ENCODE data around the gene F12. TPM values are rescaled to one million over a fixed set of nuclear protein-coding genes. Genes with fewer than 3 reads are reported as not detected.

The F12 gene
- polyA plus RNA-seq, 1 of the 3 experiments (the other 2 are of a cell fraction), result 4.3 TPM

DNA sequence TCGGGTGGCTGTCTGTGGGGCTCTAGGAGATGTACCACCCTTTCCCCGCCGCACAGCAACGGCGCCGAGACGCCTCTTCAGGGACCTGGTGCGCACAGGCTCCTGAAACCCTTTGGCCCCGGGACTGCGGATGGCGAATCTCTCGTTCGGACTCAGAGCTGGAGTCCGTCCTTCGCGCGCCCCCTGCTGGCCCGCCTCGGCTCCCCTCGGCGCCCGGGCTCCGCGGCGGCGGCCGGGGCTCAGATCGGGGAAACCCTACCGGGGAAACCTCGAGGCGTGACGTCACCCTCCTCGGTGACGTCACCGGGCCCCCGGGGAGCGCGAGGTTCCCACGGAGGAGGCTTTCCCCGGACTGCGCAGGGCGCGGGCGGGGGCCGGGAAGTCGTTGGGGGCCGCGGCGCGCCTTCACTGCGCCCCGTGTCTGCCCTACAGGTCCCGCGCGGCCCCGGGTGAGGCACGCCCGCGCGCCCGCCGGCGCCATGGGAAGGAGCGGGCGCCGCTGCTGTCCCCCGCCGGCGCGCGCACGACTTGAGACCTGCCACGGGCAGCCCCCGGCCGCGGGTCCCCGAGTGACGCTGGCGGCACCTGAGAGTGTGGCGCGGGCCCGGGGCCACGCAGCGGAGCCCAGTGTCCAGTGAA, 45.2 kb upstream of the F12 start:
- Histone ChIP-seq H3K27ac (ENCODE audit: low read depth in 2 of 2, low read length in 1 of 2) (peak overlapping the region; percentile 61 to 91), H3K9ac (peak overlapping the region; percentile 50; the same call in 1 of the 2 replicates), H3K4me3 (ENCODE audit: low read depth in 2 of 2, low read length in 1 of 2) (peak overlapping the region; percentile 47 to 48), H3K36me3 (replicated peaks in 1 of 2; ENCODE audit: control insufficient read depth in 1 of 2, insufficient read depth in 2 of 2, low read length in 1 of 2) (peaks cover 13 to 27% of the 10 kb centered on the region in 2 experiments), H3K4me1 (ENCODE audit: control insufficient read depth in 1 of 2, insufficient read depth in 2 of 2, low read depth in 1 of 2, low read length in 1 of 2) (peaks cover 13 to 85% of the 10 kb centered on the region in 2 experiments), H4K20me1 (ENCODE audit: insufficient read depth) (peaks cover 55% of the 10 kb centered on the region), H3K9me3 (no peaks in the 10 kb centered on the region), H3K27me3 (ENCODE audit: insufficient read depth) (no peaks in the 10 kb centered on the region), H3F3A (replicated peaks; ENCODE audit: insufficient read depth) (peaks cover 35% of the 10 kb centered on the region), H3K79me2 (ENCODE audit: insufficient read depth) (0 out of 2 replicates have a peak, but pooled peaks cover 3% of the 10 kb centered on the region), H3K9me2 (no peaks in the 10 kb centered on the region), H3K4me2 (peak overlapping the region; percentile 74; the same call in 1 of the 2 replicates), H2AFZ (ENCODE audit: low read depth) (no peak overlapping the region)
- TF ChIP-seq SIN3A (IDR thresholded peaks at IDR 0.05; ENCODE audit: borderline replicate concordance, low read depth, low read length) (peak; percentile 83; the same call in 1 of the 2 replicates), RXRA (IDR thresholded peaks at IDR 0.05; ENCODE audit: borderline replicate concordance, low read depth) (peak; percentile 41; the same call in 1 of the 2 replicates), FOSL2 (IDR thresholded peaks at IDR 0.05; ENCODE audit: borderline replicate concordance, low read depth) (peak; percentile 37; the same call in 1 of the 2 replicates), RFX5 (IDR thresholded peaks at IDR 0.05; ENCODE audit: low read length) (no peak), RAD21 (IDR thresholded peaks at IDR 0.05; ENCODE audit: low read length) (peak; percentile 86), GATA2 (CRISPR knock-in tag; IDR thresholded peaks at IDR 0.05) (no peak), GABPA (IDR thresholded peaks at IDR 0.05; ENCODE audit: low read depth) (0 out of 2 replicates have a peak, but pooled peaks have one; percentile 23), SMC3 (IDR thresholded peaks at IDR 0.05; ENCODE audit: low read depth, low read length) (peak; percentile 93), RCOR1 (IDR thresholded peaks at IDR 0.05; ENCODE audit: low read length) (peak; percentile 51; the same call in 1 of the 2 replicates), REST (IDR thresholded peaks at IDR 0.05; ENCODE audit: low read depth, low read length) (peak; percentile 53; the same call in 1 of the 2 replicates), YY1 (IDR thresholded peaks at IDR 0.05; ENCODE audit: low read depth) (no peak), ELF1 (IDR thresholded peaks at IDR 0.05) (peak; percentile 6; the same call in 1 of the 2 replicates), CHD2 (IDR thresholded peaks at IDR 0.05; ENCODE audit: low read length, partially characterized antibody) (peak; percentile 49), TCF12 (IDR thresholded peaks at IDR 0.05) (peak; percentile 11; the same call in 1 of the 2 replicates), PBX3 (IDR thresholded peaks at IDR 0.05) (peak; percentile 37), POLR2AphosphoS5 (IDR thresholded peaks at IDR 0.05; ENCODE audit: low read depth, low read length) (no peak), NRF1 (IDR thresholded peaks at IDR 0.05; ENCODE audit: low read depth, low read length) (peak; percentile 36; the same call in 1 of the 2 replicates), USF2 (IDR thresholded peaks at IDR 0.05; ENCODE audit: borderline replicate concordance, low read depth, low read length) (no peak), EP300 (IDR thresholded peaks at IDR 0.05; ENCODE audit: borderline replicate concordance in 1 of 2, low read depth in 1 of 2, low read length in 1 of 2) (no peak), TAF1 (IDR thresholded peaks at IDR 0.05; ENCODE audit: borderline replicate concordance, low read depth, low read length) (peak; percentile 35; the same call in 1 of the 2 replicates)
- TF ChIP-seq, protein P1, sequence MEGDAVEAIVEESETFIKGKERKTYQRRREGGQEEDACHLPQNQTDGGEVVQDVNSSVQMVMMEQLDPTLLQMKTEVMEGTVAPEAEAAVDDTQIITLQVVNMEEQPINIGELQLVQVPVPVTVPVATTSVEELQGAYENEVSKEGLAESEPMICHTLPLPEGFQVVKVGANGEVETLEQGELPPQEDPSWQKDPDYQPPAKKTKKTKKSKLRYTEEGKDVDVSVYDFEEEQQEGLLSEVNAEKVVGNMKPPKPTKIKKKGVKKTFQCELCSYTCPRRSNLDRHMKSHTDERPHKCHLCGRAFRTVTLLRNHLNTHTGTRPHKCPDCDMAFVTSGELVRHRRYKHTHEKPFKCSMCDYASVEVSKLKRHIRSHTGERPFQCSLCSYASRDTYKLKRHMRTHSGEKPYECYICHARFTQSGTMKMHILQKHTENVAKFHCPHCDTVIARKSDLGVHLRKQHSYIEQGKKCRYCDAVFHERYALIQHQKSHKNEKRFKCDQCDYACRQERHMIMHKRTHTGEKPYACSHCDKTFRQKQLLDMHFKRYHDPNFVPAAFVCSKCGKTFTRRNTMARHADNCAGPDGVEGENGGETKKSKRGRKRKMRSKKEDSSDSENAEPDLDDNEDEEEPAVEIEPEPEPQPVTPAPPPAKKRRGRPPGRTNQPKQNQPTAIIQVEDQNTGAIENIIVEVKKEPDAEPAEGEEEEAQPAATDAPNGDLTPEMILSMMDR (IDR thresholded peaks at IDR 0.05), result peak; percentile 77
- 0% methylated on average over 11 of the region's 84 CpGs for WGBS (ENCODE audit: low lambda C conversion rate)
- peak; percentile 95 for DNase-seq
- ChIA-PET POLR2A (interaction anchor here (1.0 to 4.9 kb wide), 11 partner anchors 8 to 141 kb away, joined by 3 to 72 read pairs (median 5); partner anchors contain the start of genes DBN1, PDLIM7 and PRR7), CTCF (interaction anchor here (0.7 to 15.5 kb wide), 36 partner anchors 9 to 145 kb away, joined by 3 to 375 read pairs (median 5); partner anchors contain the start of genes DBN1, F12, GRK6 and MXD3)
